ENCODE results near the gene SRPK2.

- no peak for TF ChIP-seq CTCF (CRISPR knock-in tag; IDR thresholded peaks at IDR 0.05)
- TF ChIP-seq ZNF704 (CRISPR knock-in tag; IDR thresholded peaks at IDR 0.05; ENCODE audit: borderline replicate concordance), result no peak
- no peak for TF ChIP-seq IRF2 (CRISPR knock-in tag; IDR thresholded peaks at IDR 0.05)
Measured at GRCh38 chr7:105267244-105267643, 121.5 kb downstream of the SRPK2 start.

Data from HepG2 (cell line).